GM03348 (cell line): ENCODE measurements around the gene TCF20.
A peak's percentile ranks its signal among the peaks of the same experiment; 100 is the strongest.

ENCODE experiments used
- DNase-seq: peaks from one replicate; pipeline ENCODE4 v3.0.0; 2012; ENCODE audit warnings: low spot score

Gene TCF20

DNA sequence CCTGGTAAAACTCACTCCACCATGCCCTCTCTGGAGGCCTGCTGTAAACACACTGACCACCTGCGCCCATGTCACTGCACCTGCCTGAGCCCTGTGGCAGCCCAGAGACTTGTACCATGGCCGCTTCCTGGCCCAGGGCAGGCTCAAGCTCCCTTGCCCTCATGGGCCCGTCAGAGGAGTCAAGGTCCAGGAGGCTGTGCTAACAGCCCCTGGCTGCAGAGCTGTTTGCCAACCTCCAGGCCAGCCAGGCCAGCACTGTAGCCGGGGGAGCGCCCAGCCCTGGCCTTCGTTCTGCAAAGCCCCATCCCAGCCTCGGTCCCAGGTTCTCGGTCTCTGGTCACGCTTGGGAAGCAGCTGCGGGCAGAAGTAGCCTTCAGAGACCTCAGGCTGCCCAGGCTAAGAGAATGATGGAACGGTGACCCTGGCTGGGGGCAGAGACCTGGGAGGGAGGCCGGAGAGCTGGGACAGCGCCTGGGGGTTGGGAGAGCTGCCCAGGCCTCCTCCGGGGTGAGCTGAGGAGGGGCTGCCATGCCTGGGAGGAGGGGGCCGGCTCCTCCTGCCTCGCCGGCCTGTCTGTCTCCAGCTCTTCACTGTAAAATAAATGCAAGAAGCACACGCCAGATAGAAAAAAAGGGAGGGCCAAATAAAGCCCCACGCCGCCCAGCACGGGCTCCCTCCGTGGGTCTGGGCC, 11.9 kb upstream of the TCF20 start:
- DNase-seq, result no peak

DNA sequence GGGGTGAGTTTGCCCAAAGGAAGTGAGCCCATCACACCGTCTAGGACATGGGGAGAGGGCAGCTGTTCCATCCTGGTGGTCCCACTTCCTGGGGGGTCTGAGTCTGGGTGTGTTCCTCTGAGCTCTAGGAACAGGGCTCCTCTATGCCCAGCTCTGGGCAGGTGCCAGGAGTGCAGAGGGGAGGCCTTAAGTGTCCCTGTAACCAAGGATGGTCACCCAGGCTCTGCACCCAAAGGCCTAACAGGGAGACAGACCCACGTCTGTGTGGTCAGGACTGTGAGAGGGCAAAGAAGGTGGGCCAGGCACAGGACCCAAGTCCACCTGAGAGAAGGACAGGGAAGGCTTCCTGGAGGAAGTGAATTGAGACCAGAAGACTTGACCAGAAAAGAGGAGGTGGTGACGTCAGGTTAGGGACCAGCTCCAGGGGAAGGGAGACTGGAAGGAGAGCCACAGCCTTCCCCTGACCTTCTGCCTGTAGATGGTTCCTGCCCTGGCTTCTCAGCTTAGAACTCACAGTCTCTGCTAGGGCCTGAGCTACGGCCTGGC, 11.3 kb upstream of the TCF20 start:
- no peak for DNase-seq

DNA sequence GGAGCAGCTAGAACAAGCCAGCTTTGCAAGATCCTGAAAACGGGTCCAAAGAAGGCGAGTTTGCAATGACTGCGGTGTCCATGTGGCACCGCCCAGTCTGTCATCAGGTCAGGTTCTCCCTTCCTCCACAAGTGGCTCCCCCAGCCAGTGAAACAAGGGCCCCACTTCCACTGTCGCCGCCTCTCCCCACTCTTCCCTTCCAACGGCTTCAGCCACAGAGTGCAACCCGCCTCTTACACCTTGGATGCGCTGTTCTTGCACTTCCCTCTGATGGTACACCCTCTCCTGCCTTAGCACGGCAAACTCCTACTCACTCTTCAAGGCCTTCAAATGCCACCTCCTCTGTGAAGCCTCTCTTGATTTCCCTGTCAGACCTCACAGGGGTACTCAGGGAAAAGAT, 10.8 kb upstream of the TCF20 start:
- DNase-seq, result no peak

DNA sequence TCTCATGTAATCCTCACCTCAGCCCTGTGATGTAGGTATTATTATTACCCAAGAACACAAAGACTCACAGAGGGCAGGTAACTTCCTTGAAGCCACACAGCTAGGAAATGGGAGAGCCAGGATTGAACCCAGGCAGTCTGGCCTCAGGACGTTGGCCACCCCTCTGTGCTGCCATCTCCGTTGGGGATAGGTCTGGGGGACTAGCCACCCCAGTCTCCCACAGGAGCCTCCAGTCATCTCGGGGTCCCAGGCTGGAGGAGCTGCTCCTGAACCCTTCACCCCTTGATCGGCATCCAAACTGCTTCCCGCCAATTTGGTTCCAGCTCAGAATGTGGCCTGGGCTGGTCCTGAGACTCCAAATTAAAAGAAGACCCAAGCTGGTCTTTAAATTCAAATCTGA, 10.4 kb upstream of the TCF20 start:
- no peak for DNase-seq

DNA sequence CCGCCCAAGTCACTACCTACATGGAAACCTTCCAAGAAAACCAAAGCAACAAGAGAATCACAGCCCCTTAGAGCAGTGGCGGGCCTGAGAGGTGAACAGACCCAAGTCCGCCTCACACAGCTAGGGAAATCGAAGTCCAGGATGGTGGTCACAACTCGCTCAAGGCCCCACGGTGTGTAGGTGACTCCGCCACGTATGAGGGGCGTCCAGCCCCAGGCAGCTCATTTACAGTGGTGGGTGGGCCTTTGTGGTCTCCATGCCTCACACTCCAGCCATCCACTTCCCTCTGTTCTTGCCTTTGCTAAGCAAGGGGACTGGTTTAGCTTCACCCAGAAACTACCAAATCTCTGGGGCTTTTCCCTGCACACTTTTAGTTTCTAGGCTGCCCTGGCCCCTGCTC, 9.7 kb upstream of the TCF20 start:
- DNase-seq, result no peak

DNA sequence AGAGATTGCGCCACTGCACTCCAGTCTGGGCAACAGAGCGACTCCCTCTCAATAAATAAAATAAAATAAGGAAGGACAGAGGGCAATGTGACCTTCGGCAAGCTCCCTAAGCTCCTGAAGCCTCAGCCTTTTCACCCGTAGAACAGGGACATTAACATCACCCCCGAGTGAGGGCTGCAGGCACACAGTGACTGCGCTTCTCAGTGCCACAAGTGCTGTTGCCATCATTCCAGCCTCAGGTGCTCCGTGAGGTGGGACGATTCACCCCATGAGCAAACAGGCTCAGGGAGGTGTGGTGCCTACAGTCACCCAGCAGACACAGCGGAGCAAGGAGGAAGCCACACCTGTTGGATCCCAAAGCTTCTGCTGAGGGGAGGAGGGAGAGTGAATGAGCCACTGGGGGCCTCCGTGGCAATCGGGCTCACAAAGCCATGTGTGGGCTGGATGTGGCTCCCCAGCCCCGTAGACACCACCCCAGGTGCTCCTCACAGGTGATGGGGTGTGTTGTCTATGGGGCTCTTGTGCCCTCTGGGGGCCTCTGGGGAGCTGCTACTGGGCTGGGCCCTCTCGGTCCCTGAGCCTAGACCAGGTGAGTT, 9.1 kb upstream of the TCF20 start:
- no peak for DNase-seq

DNA sequence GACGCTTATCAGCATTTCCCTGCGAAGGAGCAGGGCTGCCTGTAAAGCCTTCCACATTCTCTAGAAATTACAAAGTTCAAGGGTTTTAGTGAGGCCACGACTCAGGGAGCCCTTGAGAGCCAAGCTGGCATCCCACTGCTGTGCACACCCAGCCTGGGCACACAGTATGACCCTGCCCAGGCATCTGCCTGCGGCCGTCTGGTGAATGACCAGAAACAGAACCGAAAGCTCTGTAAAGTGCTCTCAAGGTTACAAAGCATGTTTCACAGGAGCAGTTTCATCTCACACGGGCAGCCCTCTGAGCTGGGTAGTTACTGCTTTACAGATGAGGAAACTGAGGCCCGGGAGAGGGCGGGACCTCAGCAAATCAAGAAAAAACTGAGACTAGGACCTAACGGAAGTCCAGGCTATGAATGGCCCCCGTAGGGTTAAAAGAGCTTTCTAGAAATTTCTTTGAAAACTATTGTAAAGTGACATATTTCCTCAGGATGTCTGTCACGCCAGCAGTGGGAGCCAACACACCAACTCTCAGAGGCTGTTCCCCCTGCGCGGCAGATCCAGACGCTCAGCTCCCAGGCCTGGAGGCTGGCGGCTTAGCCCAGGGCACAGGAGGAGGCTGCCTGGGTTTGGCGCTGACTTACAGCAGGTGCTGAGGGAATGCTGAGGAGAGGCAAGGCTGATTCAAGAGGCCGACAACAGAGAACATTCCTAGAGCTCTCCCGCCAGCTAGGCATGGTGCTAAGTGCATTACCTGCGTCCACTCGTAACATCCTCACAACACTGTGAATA, 7.7 kb upstream of the TCF20 start:
- DNase-seq, result no peak

DNA sequence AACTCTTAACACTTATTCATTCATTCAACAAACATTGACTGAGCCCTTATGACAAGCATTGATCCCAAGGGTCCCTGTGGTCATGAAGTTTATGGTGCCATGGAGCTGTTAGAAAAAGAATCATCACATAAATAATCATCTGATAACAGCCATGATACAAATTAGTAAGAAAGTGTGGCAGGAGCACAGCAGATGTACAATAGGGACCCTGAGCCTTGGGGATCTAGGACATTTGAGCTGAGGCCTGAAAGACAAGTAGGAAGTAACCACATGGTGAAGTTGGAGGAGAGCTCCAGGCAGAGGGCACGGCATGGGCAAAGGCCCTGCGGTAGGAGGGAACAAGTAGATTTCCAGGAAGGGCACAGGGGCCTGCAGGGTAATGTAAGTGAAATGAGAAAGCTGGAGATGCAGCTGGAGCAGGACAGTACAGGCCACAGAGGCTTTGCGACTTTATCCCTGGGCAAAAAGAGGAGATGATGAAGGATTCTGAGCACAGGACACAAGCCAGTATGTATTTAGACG, 6.8 kb upstream of the TCF20 start:
- DNase-seq, result no peak

DNA sequence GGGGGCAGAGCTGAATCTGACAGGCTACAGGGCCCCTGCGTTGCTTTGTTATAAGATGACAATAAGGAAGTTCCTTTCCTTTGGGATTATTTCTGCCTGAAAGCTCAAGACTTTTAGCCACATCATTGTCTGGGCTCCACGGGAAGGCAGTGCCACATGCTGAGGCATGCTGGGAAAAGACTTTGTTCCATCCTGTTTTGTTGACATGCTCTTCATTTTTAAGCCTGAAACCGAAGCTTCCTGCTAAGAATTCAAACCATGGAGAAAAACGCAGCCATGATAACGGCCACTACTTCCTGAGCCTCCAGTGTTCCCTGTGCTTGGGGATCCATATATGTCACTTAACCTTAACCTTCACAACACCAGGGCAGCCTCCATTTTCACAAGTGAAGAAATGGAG, 5.5 kb upstream of the TCF20 start:
- no peak for DNase-seq

DNA sequence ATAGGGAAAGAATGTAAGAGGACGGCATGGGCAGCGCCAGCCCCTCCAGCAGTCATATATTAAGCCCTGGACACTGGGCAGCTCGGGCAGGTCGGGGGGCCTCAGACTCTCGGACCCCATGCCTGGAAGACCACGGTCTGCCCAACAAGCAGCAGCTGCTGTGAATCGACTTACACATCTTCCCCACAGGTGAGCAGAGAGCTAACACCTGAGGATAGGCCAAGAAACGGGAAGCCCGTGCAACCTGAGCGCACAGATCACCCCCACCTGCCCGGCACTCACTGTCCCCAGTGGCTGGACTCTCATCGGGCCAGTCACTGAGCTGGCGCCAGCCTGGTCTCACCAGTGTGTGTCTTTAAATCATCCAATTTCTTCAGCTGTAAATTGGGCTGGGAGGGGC, 4.7 kb upstream of the TCF20 start:
- DNase-seq, result no peak

DNA sequence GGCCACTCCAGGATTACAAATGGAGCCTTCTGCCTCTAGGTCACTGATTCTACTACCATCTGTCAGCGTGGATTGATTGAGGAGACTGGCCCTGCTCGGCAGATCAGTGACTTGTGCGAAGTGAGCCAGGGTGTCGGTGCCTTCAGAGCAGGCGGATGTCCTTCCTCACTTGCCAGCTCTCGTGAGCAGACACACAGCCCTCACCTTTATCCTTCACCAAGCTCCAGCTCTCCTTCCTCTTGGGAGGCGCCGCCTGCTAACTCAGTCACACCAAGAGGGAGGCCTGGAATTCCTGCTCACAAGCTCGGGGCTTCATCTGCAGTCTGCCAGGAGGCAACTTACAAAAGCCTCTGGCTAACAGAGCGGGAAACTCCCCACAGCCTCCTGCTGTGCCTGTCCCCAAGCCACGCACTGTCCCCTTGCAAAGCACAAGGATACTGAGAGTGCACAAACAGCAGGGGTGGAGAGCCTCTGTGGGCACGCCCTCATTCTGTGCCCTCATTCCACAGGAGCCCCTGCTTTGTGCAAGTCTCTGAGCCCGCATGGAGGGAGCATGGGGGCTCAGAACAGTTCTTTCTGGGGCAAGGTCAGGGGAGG, 3.5 kb upstream of the TCF20 start:
- DNase-seq, result no peak

DNA sequence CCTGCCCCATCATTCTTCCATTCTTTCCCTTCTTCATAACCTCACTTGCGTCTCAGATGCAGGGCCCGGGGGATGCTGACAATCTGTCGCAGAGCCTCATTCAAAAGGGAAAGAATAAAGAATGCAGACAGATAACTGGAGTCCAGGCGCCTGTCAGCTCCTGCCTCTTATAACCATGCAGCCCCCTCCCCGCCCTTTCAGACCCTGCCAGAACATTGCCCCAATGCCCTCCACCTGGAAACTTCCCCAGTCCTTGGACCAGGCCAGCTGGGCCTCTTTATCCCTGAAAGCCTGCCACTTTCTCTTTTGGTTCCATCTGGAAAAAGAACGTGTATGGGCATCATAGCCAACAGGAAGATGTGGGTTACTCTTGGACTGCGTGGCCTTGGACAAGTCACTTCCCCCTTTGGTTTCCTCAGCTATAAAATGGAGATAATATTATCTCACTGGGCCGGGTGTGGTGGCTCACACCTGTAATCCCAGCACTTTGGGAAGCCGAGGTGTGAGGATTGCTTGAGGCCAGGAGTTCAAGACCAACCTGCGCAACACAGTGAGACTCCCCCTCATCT, 2.1 kb upstream of the TCF20 start:
- no peak for DNase-seq

DNA sequence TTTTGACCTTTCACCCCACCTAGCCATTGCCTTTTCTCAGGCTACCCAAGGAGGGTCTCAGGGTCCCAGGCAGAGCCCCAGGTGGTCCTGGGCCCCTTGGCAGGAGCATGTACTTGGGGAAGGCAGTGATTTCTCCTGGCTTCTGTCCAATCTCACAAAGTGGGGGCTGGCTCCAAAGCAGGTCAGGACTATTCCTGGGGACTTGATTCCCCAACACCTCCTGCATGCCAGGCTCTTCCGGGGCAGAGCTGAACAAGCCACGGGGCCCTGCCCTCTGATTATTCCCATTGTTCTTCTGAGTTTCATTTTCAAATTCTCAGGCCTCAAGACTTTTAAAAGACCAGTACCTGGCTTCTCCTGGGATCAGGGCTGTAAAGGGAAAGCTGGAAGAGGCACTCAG, 1.5 kb upstream of the TCF20 start:
- DNase-seq, result no peak

DNA sequence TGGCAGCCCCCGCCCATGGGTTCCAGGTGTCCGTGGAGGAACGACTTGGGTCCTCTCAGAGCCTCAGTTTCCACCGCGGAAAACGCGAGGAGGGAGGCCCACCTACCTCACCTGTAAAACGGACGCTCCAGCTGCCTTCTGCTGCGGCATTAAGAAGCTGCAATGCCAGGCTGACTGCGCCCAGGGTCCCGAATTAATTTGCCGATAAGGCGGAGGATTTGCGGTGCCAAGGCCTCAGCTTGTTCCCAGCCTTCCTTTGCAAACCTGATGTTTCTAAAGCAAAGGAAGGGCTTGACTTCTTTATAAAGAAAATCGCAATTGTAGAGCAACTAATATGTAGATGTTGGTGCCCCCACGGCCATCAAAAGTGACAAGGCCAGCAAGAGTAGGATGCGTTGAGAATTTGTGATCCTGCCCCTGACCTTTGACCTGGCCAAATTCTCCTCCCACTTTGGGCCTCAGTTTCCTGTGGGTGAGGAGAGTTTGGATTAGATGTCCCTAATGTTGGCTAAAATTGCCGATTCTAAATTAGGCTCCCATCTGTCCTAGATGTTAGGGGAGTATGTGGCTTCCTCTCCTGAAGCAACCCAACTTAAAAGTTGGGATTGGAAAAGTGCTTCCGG, 849 bp upstream of the TCF20 start:
- DNase-seq, result no peak

DNA sequence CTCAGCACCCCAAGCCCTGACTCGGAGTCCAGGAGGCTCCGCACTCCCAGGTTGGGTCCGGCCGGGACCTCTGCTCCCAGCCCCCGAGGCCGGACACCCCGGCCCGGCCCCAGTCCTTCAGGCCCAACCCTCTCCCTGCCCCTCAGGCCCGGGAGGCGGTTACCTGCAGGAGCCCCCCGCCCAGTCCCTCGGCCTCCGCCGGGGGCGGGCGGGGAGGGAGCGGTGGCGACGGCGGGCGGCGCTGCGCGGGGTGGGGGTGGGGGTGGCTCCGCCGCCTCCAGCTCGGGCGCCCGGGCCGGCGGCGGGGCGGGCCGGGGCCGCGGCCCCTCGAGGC, 310 bp downstream of the TCF20 start:
- DNase-seq, result no peak

DNA sequence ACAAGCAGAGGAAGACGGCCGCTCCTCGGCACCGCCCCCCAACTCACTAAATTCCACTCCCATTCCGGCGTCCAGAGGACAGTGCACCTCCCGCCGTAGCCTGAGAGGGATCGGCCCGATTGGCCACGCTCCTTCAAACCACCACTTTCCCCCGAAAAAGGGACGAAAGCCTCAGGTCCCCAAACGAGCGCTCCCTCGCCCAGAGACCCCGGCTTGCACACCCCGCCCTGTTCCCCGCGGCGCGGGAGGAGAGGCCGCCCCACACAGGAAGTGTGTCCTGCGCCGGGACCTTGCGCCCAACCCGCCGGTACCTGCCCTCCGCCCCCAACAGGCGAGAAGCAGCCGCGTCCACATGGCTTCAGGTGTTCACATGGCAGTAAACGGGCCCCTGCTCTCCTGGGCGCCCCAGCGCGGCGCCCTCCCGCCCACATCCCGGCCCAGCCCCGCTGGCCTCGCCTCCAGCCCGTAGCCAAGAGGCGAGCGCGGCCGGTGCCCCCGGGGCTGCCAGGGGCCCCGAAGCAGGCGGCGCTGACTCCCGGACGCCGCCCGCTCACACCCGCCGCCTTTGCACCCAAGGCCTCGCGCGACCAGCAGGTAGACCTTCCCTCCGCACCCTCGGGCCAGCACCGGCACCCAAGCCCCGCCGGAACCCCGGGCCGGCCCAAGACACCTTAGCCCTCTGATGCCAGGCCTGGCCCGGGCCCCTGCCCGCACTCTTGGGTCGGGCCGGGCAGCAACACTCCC, 849 bp downstream of the TCF20 start:
- DNase-seq, result peak; percentile 73

DNA sequence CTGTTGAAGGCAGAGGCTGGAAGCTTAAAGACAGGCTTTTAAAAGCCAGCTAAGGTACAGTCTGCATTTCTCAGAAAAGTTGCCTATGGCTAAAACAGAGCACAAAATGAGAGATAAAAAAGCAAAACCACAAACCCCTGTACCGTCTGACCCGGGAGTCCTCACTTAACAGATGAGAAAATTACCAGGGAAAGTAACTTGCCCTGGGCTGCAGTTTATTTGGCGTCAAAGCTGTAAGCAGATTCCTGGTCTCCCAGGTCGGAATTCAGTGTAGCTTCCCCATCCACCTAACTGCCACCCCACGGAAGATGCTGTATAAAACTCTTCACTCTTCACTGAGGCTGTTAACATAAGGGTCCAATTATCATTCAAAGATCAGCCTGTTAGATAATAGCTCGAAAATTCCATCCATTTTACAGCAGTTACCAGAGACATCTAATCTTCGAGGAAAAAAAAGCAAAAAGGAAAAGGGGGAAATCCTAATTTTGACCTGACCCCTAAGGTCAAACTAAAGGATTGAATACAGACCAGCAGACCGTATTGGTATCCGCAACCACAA, 1.5 kb downstream of the TCF20 start:
- peak; percentile 36 for DNase-seq

DNA sequence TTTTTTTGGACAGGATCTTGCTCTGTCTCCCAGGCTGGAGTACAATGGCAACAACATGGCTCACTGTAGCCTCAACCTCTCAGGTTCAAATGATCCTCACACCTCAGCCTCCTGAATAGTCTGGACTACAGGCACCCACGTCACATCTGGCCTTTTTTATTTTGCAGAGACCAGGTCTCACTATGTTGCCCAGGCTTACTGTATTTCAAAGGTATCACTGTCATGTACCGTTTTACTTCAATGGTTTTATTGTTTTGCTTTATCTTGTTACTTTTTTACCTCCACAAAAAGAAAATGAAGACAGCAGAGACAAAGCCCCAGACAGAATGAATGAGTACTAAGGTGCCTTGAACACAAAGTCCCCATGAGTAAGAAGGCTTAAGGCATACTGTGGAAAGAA, 5.1 kb downstream of the TCF20 start:
- DNase-seq, result no peak

DNA sequence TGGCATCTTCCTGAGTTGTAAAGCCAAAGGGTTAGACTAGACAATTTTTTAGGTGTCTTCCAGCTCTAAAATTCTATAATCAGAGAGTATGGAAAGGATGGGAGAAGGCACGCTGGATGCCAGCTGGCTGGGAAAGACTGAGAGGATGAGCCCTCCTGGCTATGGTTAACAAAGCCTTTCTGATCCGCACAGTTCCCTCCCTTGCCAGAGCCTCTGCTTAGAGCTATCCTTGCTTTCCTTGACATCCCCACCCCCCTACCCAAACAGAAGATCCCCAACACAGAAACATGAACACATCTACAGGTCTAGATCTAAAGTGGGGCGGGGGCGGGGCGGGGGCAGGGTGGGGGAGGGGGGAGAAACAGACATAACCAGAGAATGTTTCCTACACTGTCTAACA, 6.5 kb downstream of the TCF20 start:
- no peak for DNase-seq

DNA sequence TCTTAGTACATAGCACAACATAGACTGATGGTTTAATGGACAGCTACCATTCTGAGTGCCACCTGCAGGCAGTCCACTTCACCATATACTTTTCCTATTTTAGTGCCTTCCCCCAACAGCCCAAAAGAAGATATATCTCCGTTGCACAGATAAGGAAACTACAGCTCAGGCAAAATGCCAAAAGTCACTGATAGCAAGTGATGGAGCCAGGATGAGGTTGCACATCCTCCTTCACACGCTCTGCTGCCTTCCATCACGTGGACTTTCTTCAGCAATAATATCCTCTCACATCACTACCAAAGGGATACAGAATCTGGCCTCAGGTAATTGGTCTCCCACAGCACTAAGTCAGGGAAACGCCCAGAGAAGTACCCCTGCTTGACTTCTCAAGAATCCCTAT, 7.5 kb downstream of the TCF20 start:
- DNase-seq, result no peak

DNA sequence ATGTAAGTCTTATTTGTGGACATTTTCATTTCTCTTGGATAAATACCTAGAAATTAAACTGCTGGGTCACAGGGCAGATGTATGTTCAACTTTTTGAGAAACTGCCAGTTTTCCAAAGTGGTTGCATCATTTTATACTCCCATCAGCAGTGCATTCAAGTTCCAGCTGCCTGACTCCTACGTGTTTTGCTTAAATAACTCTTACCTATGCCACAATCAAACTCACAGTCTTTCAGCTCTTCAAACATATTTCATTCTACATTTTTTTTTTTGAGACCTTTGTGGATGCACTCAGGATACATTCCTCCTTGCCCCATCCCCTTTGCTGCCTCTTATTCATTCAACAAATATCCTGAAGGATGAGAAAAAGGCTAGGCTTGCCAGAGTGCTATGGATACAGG, 9.2 kb downstream of the TCF20 start:
- DNase-seq, result no peak
